ENCODE results near the gene CSNK1A1L. TPM values are rescaled to one million over a fixed set of nuclear protein-coding genes. Genes with fewer than 3 reads are reported as not detected.

CSNK1A1L gene
- total RNA-seq, 1 experiment from 2014 or later: not detected

- H3K9ac ChIP-seq (ENCODE audit: low read length): no peak overlapping the region
- BruUV-seq (replicated peaks): no TSS peak
- H3K9me3 ChIP-seq (ENCODE audit: control insufficient read depth in 1 of 2, insufficient read depth in 1 of 2, low read depth in 1 of 2, low read length in 2 of 2): no peaks in the 10 kb centered on the region
- H3K4me1 ChIP-seq (ENCODE audit: control insufficient read depth in 1 of 2, insufficient read depth in 2 of 2, low read length in 2 of 2): no peaks in the 10 kb centered on the region
- H4K20me1 ChIP-seq (ENCODE audit: insufficient read depth): no peaks in the 10 kb centered on the region
- no peaks in the 10 kb centered on the region for H3K79me2 ChIP-seq (ENCODE audit: insufficient read depth, low read length)
- H3K4me2 ChIP-seq (ENCODE audit: low read length): no peak overlapping the region
- H3K36me3 ChIP-seq (ENCODE audit: control insufficient read depth in 1 of 2, insufficient read depth in 2 of 2, low read length in 2 of 2): no peaks in the 10 kb centered on the region
- no peak overlapping the region for H3K4me3 ChIP-seq (replicated peaks in 1 of 2; ENCODE audit: low read depth in 1 of 2, low read length in 2 of 2)
- H2AFZ ChIP-seq (ENCODE audit: low read depth, low read length, poor library complexity, severe bottlenecking): no peak overlapping the region
- TF ChIP-seq SIN3A (IDR thresholded peaks at IDR 0.05; ENCODE audit: low read depth) (no peak), CEBPB (IDR thresholded peaks at IDR 0.05; ENCODE audit: low read depth) (no peak), JUND (IDR thresholded peaks at IDR 0.05) (no peak), RAD21 (IDR thresholded peaks at IDR 0.05; ENCODE audit: low read depth) (no peak), MAX (IDR thresholded peaks at IDR 0.05) (no peak), FOSL1 (IDR thresholded peaks at IDR 0.05; ENCODE audit: low read depth) (no peak), POLR2A (IDR thresholded peaks at IDR 0.05; ENCODE audit: borderline replicate concordance, extremely low read depth, insufficient read depth, insufficient read length) (no peak), ATF3 (IDR thresholded peaks at IDR 0.05) (no peak), CBX3 (IDR thresholded peaks at IDR 0.05; ENCODE audit: low read depth) (no peak), ZFX (IDR thresholded peaks at IDR 0.05) (no peak), CTCF (IDR thresholded peaks at IDR 0.05 in 2 of 3, conservative IDR thresholded peaks at IDR 0.05 in 1 of 3; ENCODE audit: borderline replicate concordance in 1 of 3, insufficient read depth in 1 of 3, low read depth in 2 of 3, low read length in 2 of 3) (no peak), EGR1 (IDR thresholded peaks at IDR 0.05; ENCODE audit: low read depth) (no peak), YY1 (IDR thresholded peaks at IDR 0.05; ENCODE audit: extremely low read depth, insufficient replicate concordance, low read depth, low read length) (no peak), EZH2phosphoT487 (IDR thresholded peaks at IDR 0.05; ENCODE audit: borderline replicate concordance) (no peak), SP1 (IDR thresholded peaks at IDR 0.05; ENCODE audit: low read depth) (no peak), TCF7L2 (IDR thresholded peaks at IDR 0.05; ENCODE audit: borderline replicate concordance, extremely low read depth, insufficient read depth, insufficient read length) (no peak), ELF1 (IDR thresholded peaks at IDR 0.05; ENCODE audit: borderline replicate concordance, low read depth) (no peak), EZH2 (IDR thresholded peaks at IDR 0.05) (no peak)
- TF ChIP-seq, protein P1, sequence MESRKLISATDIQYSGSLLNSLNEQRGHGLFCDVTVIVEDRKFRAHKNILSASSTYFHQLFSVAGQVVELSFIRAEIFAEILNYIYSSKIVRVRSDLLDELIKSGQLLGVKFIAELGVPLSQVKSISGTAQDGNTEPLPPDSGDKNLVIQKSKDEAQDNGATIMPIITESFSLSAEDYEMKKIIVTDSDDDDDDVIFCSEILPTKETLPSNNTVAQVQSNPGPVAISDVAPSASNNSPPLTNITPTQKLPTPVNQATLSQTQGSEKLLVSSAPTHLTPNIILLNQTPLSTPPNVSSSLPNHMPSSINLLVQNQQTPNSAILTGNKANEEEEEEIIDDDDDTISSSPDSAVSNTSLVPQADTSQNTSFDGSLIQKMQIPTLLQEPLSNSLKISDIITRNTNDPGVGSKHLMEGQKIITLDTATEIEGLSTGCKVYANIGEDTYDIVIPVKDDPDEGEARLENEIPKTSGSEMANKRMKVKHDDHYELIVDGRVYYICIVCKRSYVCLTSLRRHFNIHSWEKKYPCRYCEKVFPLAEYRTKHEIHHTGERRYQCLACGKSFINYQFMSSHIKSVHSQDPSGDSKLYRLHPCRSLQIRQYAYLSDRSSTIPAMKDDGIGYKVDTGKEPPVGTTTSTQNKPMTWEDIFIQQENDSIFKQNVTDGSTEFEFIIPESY (IDR thresholded peaks at IDR 0.05; ENCODE audit: extremely low read depth, insufficient replicate concordance, low read length): no peak
- CTCF ChIA-PET: no interaction called here
- RAD21 ChIA-PET (ENCODE audit: low non-redundant PET in 1 of 2, low total read pairs in 2 of 2, uncharacterized antibody in 2 of 2, unreplicated experiment in 2 of 2): no interaction called here
- POLR2A ChIA-PET: no interaction called here
- DNase-seq (ENCODE audit: low read depth, low spot score) (no peak), ATAC-seq (no peak)
- intact Hi-C loops (cut with micrococcal nuclease): no loop called here
- no peaks in the 10 kb centered on the region for H3K9me2 ChIP-seq (ENCODE audit: insufficient read depth)
- H3K27ac ChIP-seq (ENCODE audit: low read depth, low read length): no peak overlapping the region
- H3K27me3 ChIP-seq (ENCODE audit: insufficient read depth, low read length): no peaks in the 10 kb centered on the region
Observed at GRCh38 chr13:37138926-37139325, 33.5 kb upstream of the CSNK1A1L start.
